GM19324 (cell line): ENCODE results near the gene RNASE7.
"Not testable (repeated sequence)": the region's sequence is repeated elsewhere in the genome, so short reads cannot be mapped to it uniquely, and the experiment has no call there.

Experiments used
- ATAC-seq: cut with Tn5 transposase; IDR thresholded peaks from one replicate; pipeline ENCODE4 v1.9.1; 2021; ENCODE audit warnings: mild to moderate bottlenecking, moderate library complexity; ENCODE audit not compliant: unreplicated experiment, low FRiP score

Gene RNASE7

GRCh38 chr14:21041676-21042433 lies at the start of gene RNASE7:
RNASE7 (plus strand) TSS chr14:21042362; CDS start chr14:21042993, 631 bp downstream.
- ATAC-seq, result no peak

GRCh38 chr14:20996521-20996920 lies 45.6 kb upstream of the RNASE7 start:
- ATAC-seq, result no peak

- no peak for ATAC-seq
Measured at GRCh38 chr14:20997115-20997514, 45.0 kb upstream of the RNASE7 start.

GRCh38 chr14:20997564-20997963 lies 44.6 kb upstream of the RNASE7 start:
- ATAC-seq, result no peak

- ATAC-seq, result no peak
Measured at GRCh38 chr14:20998139-20998538, 44.0 kb upstream of the RNASE7 start.

GRCh38 chr14:20998674-20999366 lies 43.3 kb upstream of the RNASE7 start, which contains the start of gene SLC39A2:
SLC39A2 (plus strand) TSS chr14:20999293; CDS start chr14:20999447, 154 bp downstream.
- no peak for ATAC-seq

GRCh38 chr14:20999591-20999990 lies 42.6 kb upstream of the RNASE7 start:
- ATAC-seq, result no peak

GRCh38 chr14:21001218-21001617 lies 40.9 kb upstream of the RNASE7 start:
- ATAC-seq, result no peak

GRCh38 chr14:21003788-21004346 lies 38.3 kb upstream of the RNASE7 start:
- no peak for ATAC-seq

GRCh38 chr14:21009721-21010120 lies 32.4 kb upstream of the RNASE7 start:
- not testable (repeated sequence) for ATAC-seq

- ATAC-seq, result no peak
Measured at GRCh38 chr14:21011136-21011535, 31.0 kb upstream of the RNASE7 start.

GRCh38 chr14:21014761-21015190 lies 27.4 kb upstream of the RNASE7 start:
- ATAC-seq, result no peak

- ATAC-seq, result no peak
Measured at GRCh38 chr14:21015312-21015711, 26.9 kb upstream of the RNASE7 start.

- no peak for ATAC-seq
Measured at GRCh38 chr14:21016413-21017190, 25.6 kb upstream of the RNASE7 start.

GRCh38 chr14:21017528-21018245 lies 24.5 kb upstream of the RNASE7 start:
- ATAC-seq, result no peak

GRCh38 chr14:21018286-21018685 lies 23.9 kb upstream of the RNASE7 start:
- no peak for ATAC-seq

GRCh38 chr14:21018781-21019180 lies 23.4 kb upstream of the RNASE7 start:
- no peak for ATAC-seq

- no peak for ATAC-seq
Measured at GRCh38 chr14:21019366-21019765, 22.8 kb upstream of the RNASE7 start.

- no peak for ATAC-seq
Measured at GRCh38 chr14:21020977-21021545, 21.1 kb upstream of the RNASE7 start.

GRCh38 chr14:21022686-21023085 lies 19.5 kb upstream of the RNASE7 start:
- no peak for ATAC-seq
